Breast epithelium (tissue), 3 donors: ENCODE measurements around the gene RWDD1.

Experiments
- CTCF ChIP-seq, 3 donors: fragments of 450-650 bp; IDR thresholded peaks; one replicate each; pipeline ENCODE4 v1.5.1; 2016 to 2017; ENCODE audit warnings: antibody characterized with exemption in 3 of 3, mild to moderate bottlenecking in 3 of 3, moderate library complexity in 3 of 3
- POLR2A ChIP-seq: fragments of 450-650 bp; IDR thresholded peaks from one replicate; pipeline ENCODE4 v1.6.1; 2016; ENCODE audit warnings: antibody characterized with exemption, mild to moderate bottlenecking, moderate library complexity
- POLR2AphosphoS5 ChIP-seq, 3 donors: sonication (generic); formaldehyde crosslinking; IDR thresholded peaks; one replicate each; pipeline ENCODE4 v1.6.1; 2017; ENCODE audit warnings: antibody characterized with exemption in 3 of 3

DNA sequence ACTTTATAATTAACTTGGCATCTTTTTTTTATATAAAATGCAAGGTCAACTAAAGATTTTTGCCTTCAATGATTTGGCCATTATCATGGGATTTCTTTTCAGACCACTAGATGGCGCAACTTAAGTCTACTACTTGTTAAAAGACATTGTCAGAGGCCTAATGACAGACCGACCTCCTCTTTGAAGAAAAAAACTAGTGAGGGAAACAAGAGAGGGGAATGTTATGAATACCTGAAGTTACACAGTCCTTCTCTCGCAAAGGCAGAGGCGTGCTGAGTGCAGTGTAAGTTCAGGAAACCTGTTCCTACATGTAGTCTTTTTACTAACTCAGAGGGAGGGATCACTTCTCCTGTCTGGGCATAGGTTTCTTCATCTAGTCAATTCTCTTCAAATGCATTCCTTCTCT lies 35.1 kb upstream of the RWDD1 start:
- TF ChIP-seq CTCF (IDR thresholded peaks at IDR 0.05) (peak in 2 of 3 donors; percentile 50 to 65), POLR2A (no peak), POLR2AphosphoS5 (IDR thresholded peaks at IDR 0.05) (no peak)
